Raji (cell line): ENCODE data around the gene ZNF764.
A peak's percentile ranks its signal among the peaks of the same experiment; 100 is the strongest.

Experiments used
- POLR2A ChIP-seq: IDR thresholded peaks from 2 replicates; pipeline ENCODE4 v1.6.1; 2011; ENCODE audit warnings: low read depth, low read length, control low read depth; ENCODE audit not compliant: insufficient read depth

ZNF764 gene

DNA sequence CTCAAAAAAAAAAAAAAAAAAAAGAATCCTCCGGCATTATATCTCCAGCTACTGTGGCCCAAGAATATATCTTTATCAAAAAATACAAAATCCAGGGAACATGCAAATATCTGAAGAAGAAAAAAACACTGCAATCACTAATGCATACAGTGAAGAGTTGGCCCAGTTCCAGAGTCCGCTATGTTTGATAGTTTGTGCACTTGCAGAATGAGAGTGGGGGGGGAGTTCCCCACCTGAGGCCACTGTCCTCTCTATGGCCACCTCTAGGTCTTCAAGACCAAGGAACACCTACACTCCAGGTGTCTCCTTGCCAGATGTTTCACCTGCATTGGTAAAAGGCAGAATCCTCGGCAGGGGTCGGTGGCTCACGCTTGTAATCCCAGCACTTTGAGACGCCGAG lies 23.3 kb upstream of the ZNF764 start:
- no peak for TF ChIP-seq POLR2A

DNA sequence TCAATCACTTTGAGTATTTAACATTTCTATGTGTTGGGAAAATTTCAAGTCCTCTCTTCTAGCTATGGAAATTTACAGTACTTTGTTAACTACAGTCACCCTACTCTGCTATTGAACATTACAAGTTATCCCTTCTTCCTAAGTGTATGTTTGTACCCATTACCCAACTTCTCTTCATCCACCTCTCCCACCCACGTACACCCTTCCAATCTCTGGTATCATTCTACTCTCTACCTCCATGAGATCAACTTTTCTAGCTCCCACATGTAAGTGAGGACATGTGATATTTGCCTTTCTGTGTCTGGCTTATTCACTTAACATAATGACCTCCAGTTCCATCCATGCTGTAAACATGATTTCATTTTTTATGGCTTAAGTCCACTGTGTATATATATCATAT lies 16.5 kb upstream of the ZNF764 start:
- no peak for TF ChIP-seq POLR2A

DNA sequence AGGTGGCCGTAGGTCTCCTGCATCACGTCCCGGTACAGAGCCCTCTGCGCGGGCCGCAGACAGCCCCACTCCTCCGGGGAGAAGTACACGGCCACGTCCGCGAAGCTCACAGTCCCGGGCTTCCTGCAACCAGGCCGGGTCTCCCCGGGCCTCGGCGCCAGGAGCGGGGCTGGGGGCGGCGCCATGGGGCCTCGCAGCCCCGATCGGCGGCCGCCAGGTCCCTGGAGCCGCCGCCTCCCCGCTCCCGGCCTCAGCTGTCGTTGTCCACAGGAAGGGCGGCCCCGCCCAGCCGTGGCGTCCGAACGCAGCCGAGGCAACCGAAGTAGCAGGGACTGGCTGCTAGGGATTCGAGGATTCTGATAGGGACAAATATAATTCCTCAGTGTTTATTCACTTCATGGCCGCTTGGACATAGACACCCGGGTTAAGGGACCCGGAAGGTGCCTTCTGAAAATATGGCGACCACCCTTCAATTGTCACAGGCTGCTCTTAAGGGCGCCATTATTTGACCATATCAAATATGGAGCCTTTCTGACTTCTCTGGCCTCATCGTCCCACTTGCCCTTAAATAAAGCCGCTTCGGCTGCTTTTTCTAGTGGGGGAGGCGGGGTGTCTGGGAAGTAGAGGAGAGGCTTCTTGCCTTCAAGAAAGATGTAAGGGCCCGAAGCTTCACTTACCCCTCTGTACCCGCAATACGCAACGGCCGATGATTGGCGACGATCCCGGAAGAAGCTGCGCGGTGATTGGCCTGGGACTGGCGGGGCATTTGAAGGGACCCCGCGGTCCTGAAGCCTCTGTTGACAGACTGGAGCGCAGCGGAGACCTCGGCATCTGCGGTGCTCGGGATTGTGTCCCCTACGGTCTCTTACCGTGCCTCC lies 13.5 kb upstream of the ZNF764 start, which contains the start of gene ZNF688:
ZNF688 (minus strand) TSS at position 270 of the 878 bp plus-strand sequence; CDS start at position 185, 85 bp downstream.
- TF ChIP-seq POLR2A: peak; percentile 78

DNA sequence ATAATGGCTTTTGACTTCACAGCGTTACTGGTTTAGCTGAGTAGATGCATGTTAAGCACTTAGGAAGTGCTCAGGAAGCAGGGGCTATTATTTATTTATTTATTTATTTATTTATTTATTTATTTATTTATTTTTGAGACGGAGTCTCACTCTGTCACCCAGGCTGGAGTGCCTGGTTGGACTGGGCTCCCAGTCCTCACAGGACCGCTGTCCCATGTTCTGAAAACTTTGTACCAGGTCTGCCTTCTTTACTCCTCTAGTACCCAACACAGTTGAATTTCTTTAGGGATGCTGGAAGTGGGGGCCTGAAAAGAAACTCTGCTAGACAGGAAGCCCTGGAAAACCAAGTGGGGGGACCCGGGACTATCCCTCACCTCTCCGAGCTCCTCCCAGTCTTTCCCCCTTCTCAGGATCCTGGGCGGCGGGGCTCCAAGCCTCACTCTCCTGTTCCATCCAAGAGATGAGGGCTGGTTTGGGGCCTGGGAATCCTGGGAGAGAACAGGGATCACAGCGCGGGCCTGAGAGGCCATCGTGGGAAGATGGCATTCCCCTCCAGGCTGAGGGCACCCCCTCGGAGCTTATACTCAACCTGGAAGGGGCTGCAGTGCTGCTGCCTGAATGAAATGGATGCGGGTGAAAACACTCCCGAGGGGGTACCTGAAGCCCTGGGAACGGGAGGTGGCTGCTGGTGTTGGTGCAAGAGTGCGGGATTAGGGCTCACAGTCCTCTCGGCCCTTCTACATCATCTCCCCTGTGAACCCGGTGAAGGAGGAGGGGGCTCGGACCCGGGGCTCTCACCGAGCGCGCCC lies 12.7 kb upstream of the ZNF764 start:
- no peak for TF ChIP-seq POLR2A

DNA sequence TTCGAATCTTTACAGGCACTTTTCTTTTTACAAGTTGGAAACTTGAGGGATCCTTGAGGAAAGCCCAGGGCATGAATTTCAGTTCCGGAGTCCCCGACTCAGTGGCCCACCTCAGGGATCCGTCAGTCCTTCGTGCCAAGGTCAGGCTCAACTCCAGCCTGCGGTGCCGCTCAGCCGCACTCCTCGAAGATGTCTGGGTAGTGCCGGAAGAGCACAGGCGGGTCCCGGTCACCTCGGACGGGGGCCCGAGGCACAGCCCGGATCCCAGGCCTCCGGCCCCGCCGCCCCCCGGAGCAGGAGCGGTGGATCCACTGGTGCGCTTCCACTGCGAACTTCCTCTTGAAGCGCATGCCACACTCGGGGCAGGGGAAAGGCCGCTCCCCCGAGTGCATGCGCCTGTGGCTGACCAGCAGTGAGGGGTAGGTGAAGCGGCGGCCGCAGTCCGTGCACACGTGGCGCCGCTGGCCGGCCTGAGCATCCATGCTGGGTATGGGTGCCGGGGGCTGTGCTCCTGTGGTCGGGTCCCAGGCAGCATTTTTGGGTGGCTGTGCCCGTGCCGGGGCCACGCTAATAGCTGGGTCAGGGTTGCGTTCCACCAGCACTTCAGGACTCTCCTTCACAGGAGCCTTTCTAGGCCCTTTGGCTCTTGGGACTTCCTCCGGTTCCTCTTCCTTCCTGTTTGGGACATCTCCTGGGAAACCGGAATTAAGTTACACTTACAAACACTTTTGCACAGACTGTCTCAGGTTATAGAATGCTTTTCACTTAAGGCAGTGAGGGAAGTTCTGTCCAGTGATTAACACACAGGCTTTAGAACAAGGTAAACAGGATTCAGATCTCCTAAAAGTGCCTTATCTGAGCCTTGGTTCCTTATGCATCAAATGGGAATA lies 11.8 kb upstream of the ZNF764 start:
- TF ChIP-seq POLR2A: no peak

DNA sequence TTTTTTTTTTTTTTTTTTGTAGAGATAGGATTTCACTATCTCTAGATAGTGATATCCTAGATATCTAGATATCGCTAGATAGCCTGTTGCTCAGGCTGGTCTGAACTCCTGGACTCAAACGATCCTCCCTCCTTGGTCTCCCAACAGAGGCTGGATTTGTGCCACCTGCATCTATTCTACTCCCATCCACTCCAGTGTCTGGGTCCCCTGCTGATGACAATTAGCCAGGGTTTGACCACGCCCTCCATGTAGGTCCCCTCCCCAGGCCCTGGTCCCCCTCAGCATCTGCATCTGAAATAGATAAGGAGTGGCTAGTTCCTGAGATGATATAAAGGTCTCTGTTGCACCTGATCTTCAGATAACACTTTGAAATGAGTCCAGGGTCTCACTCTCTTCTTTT lies 11.1 kb upstream of the ZNF764 start:
- TF ChIP-seq POLR2A: no peak

DNA sequence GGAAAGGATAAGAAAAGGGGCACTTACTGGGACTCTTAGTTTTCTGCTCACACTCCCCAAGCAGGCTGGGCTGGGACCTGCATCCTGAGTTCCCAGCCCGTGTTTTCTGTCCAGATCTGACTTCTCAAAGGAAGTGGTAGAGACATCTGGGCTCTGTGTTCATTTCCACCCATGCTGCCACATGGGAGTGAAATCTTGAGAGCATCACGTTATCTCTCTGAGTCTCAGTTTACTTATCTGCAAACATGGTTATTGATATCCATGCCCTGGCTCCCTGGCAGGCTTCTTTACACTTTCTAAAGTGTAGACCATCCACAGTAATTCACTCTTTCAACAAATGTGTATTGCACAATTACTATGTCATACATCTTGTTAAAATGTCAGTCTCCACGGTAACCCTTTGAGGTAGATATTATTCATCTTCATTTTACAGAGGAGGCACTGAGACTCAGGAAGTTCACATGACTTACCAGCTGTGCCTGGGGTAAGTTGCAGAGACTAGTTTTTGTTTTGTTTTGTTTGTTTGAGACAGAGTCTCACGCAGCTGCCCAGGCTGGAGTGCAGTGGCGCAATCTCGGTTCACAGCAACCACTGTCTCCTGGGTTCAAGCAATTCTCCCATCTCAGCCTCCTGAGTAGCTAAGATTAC lies 9.9 kb upstream of the ZNF764 start:
- TF ChIP-seq POLR2A: no peak

DNA sequence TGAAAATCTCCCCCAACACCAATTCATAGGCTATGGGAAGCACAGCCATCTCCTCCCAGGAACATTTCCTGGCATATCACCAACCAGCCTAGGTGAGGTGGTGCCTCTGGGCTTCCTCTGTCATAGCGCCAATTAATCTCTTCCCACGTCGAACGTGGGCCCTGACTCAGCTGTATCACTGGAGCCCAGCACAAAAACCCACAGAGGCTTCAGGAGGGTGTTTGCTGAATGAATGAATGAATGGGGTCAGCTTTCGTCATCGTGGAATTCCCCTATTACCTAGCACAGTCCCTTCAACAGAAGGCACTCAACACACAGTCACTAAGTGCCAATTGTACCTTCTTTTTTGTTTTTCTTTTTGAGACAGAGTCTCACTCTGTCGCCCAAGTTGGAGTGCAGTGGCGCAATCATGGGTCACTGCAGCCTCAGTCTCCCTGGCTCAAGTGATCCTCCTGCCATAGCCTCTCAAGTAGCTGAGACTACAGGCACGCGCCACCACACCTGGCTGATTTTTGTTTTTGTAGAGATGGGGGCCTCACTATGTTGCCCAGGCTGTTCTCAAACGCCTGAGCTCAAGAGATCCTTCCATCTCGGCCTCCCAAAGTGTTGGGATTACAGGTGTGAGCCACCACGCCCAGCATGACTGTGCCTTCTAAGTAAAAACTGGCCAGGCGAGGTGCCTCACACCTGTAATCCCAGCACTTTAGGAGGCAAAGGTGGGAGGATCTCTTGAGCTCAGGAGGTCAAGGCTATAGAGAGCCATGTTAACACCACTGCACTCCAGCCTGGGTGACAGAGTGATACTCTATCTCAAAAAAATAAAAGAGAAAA lies 9.2 kb upstream of the ZNF764 start:
- no peak for TF ChIP-seq POLR2A

DNA sequence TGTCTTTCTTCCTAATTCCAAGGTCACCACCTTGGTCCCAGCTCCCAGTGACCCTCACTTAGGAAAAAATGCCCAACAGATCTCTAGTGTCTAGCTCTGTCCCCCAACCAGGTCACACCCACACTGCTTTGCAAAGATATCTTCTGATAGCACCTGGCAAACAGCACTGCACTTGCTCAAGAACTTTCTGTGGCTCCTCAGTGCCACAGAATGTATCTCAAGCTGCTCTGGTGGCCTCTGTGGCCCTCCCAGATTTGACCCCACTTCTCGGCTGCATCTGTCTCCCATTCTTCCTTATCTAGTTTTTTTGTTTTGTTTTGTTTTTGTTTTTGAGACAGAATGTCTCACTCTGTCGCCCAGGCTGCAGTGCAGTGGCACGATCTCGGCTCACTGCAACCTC lies 8.4 kb upstream of the ZNF764 start:
- no peak for TF ChIP-seq POLR2A

DNA sequence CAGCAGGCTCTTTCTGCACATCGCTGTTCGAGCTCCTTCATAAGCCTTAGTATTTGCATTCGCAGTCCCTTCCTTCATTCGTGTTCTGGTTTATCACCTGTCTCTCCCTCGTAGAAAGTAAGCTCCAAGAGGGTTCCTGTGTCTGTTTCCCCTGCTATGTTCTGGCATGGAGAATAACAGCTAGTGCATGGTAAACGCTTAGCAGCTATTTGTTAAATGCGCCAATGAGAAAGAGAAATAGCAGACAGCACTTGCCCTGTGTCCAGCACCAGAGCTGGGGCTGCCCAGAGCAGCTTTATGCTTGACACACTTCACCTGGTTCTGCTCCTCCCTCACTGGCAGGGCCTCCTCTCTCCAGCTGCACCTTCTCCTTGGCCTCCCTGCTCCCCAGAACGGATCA lies 7.8 kb upstream of the ZNF764 start:
- TF ChIP-seq POLR2A: no peak

DNA sequence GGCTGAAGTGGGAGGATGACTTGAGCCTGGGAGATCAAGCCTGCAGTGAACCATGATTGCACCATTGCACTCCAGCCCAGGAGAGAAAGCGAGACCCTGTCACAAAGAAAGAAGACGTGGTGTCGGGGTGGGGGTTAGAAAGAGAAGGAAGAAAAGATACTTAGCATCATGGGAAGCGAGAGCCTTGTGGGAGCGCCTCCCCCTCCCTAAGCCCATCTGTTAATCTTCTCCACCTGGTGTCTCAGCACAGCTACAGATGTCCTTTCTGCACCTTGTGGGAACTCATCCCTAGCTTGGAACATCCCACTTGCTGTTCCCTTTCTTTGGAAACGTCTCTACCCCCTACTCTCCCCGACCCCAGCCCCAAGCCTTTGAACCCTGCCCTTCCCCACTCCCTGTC lies 7.4 kb upstream of the ZNF764 start:
- no peak for TF ChIP-seq POLR2A

DNA sequence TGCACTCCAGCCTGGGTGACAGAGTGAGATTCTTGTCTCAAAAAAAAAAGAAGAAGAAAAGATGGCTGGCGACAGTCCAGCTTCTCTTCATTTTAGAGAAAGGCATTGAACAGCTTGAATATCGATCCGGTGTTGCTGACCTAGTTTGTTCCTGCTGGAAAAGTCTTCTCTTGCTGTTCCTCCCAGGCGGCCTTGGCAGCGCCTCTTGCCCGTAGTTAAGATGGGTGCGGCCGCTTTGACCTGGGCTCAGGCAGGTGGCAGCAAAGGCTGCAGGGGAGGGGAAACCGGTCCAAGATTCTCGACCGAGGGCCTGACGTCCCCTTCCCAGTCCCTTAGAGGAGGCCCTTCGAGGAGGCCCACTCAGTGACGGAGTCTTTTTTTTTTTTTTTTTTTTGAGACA lies 3.8 kb upstream of the ZNF764 start:
- no peak for TF ChIP-seq POLR2A

DNA sequence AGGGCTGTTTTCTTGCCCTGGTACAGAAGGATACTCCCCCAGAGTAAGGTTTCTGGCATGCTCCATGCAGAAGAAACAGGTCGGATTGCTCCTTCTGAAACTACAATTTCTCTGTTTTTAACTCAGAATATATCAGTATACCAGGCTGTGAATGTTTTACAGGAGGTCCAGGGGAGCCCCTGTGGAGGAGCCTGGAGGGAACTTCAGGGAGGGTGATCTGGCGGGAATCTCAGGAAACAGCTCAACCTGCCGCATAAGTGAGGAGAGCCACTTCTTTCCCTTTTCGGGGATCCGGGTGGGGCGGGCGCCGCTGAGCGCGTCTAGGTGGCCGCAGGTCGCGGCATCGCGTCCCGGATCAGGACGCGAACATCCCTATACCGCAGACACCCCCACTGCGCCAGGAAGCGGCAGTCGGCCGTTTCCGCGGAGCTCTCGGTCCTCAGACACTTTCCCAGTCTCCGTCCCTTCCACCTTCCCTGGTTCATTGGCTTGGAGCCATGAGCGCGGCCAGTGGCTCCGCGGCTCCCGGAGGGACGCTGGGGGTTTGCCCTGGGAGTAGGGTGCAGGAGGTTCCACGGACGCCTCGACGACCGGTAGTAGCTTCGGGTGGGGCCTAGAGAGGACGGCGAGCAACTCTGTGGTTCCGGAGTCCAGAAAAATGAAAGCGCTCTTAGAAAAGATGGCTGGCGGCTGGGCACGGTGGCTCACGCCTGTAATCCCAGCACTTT lies 3.1 kb upstream of the ZNF764 start:
- TF ChIP-seq POLR2A: no peak
